ENCODE measurements around the gene SLC13A3. TPM values are rescaled to one million over a fixed set of nuclear protein-coding genes. Genes with fewer than 3 reads are reported as not detected.

SLC13A3 gene
- total RNA-seq, 1 experiment from 2014 or later = not detected

DNA sequence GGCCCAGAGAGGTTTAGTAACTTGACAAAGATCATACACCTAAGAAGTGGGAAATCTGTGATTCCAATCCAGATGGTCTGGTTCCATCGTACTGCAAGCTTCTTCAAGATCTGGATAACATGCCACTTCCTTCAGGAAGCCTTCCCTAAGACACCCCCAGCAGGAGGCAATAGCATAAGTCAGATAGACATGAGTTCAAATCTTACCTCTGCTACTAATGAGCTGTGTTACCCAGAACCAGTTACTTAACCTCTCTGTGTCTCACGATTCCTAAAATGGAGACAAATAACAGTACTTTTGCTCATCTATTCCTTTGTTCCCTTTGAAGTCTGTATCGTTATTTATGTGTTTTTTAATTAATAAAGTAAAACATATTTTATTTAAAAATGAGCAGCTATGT lies 78.5 kb downstream of the SLC13A3 start:
- no peak for DNase-seq
- H3K4me3 Mint-ChIP-seq (ENCODE audit: low read depth, unreplicated experiment) = no peak overlapping the region
- H3K9me3 Mint-ChIP-seq (ENCODE audit: low read depth, unreplicated experiment) = no peaks in the 10 kb centered on the region
- peaks cover 20% of the 10 kb centered on the region for H3K4me1 Mint-ChIP-seq (ENCODE audit: low read depth, unreplicated experiment)
- no peaks in the 10 kb centered on the region for H3K36me3 Mint-ChIP-seq (ENCODE audit: insufficient read depth, unreplicated experiment)
- TF ChIP-seq, protein P1, sequence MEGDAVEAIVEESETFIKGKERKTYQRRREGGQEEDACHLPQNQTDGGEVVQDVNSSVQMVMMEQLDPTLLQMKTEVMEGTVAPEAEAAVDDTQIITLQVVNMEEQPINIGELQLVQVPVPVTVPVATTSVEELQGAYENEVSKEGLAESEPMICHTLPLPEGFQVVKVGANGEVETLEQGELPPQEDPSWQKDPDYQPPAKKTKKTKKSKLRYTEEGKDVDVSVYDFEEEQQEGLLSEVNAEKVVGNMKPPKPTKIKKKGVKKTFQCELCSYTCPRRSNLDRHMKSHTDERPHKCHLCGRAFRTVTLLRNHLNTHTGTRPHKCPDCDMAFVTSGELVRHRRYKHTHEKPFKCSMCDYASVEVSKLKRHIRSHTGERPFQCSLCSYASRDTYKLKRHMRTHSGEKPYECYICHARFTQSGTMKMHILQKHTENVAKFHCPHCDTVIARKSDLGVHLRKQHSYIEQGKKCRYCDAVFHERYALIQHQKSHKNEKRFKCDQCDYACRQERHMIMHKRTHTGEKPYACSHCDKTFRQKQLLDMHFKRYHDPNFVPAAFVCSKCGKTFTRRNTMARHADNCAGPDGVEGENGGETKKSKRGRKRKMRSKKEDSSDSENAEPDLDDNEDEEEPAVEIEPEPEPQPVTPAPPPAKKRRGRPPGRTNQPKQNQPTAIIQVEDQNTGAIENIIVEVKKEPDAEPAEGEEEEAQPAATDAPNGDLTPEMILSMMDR (IDR thresholded peaks at IDR 0.05; ENCODE audit: unreplicated experiment) = no peak
- no TSS peak for BruUV-seq (replicated peaks)
- CTCF ChIA-PET = interaction anchor here (0.8 to 1.8 kb wide), 4 partner anchors 10 to 76 kb away, joined by 3 to 5 read pairs (median 5); no protein-coding TSS in a partner anchor
- intact Hi-C loops (cut with micrococcal nuclease; ENCODE audit: unreplicated experiment) = no loop called here
- no peak overlapping the region for H3K27ac Mint-ChIP-seq (ENCODE audit: unreplicated experiment)
- H3K27me3 Mint-ChIP-seq (ENCODE audit: unreplicated experiment) = peaks cover 13% of the 10 kb centered on the region

DNA sequence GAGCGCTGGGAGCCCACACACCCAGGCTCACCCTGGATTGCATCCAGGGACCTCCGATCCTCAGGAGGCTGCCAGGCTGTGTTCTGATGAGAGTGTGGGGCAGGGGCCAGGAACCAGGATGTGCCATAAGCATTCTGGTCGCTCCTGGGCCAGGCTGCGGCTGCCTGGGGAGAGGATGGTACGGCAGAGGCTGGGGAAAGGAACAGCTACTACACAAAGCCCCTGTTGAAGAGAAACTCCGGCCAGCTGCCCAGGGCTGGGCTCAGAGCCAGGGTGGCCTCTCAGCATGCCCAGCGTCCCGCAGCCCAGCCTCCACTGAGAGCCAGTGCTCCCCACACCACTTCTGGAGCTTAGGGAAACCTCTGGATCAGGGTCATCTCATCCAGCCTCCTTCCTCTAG lies 79.1 kb downstream of the SLC13A3 start:
- intact Hi-C loops (cut with micrococcal nuclease; ENCODE audit: unreplicated experiment) = no loop called here
- H3K9me3 Mint-ChIP-seq (ENCODE audit: low read depth, unreplicated experiment) = no peaks in the 10 kb centered on the region
- CTCF ChIA-PET = interaction anchor here (0.8 to 1.8 kb wide), 3 partner anchors 13 to 77 kb away, joined by 3 to 5 read pairs (median 5); no protein-coding TSS in a partner anchor
- H3K36me3 Mint-ChIP-seq (ENCODE audit: insufficient read depth, unreplicated experiment) = no peaks in the 10 kb centered on the region
- TF ChIP-seq, protein P1 (IDR thresholded peaks at IDR 0.05; ENCODE audit: unreplicated experiment) = no peak
- peaks cover 13% of the 10 kb centered on the region for H3K27me3 Mint-ChIP-seq (ENCODE audit: unreplicated experiment)
- no TSS peak for BruUV-seq (replicated peaks)
- no peak overlapping the region for H3K4me3 Mint-ChIP-seq (ENCODE audit: low read depth, unreplicated experiment)
- DNase-seq = peak; percentile 64
- H3K4me1 Mint-ChIP-seq (ENCODE audit: low read depth, unreplicated experiment) = peaks cover 26% of the 10 kb centered on the region
- H3K27ac Mint-ChIP-seq (ENCODE audit: unreplicated experiment) = no peak overlapping the region

DNA sequence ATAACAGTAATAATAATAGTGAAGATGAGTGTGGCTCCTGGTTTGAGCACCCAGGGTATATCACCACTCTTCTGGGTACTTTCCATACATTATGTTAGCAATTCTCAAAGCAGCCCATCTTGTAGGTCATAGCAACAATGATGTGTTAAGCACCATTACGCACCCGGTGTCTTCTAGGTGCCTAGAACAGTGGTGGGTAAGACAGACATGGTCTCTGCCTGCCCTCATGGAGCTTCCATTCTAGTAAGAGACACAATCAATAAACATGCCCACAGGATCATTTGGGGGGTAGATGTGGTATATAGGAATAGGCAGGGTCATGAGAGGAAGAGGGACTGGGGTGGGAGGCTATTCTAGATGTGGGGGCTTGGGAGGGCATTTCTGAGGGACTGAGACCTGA lies 79.8 kb downstream of the SLC13A3 start:
- H3K4me1 Mint-ChIP-seq (ENCODE audit: low read depth, unreplicated experiment) = peaks cover 26% of the 10 kb centered on the region
- TF ChIP-seq, protein P1 (IDR thresholded peaks at IDR 0.05; ENCODE audit: unreplicated experiment) = no peak
- intact Hi-C loops (cut with micrococcal nuclease; ENCODE audit: unreplicated experiment) = no loop called here
- H3K9me3 Mint-ChIP-seq (ENCODE audit: low read depth, unreplicated experiment) = no peaks in the 10 kb centered on the region
- CTCF ChIA-PET = interaction anchor here (1.3 kb wide), 1 partner anchor 78 kb away, joined by 5 read pairs; no protein-coding TSS in a partner anchor
- no peak for DNase-seq
- no peak overlapping the region for H3K27ac Mint-ChIP-seq (ENCODE audit: unreplicated experiment)
- no peak overlapping the region for H3K4me3 Mint-ChIP-seq (ENCODE audit: low read depth, unreplicated experiment)
- no peaks in the 10 kb centered on the region for H3K36me3 Mint-ChIP-seq (ENCODE audit: insufficient read depth, unreplicated experiment)
- BruUV-seq (replicated peaks) = no TSS peak
- H3K27me3 Mint-ChIP-seq (ENCODE audit: unreplicated experiment) = peaks cover 13% of the 10 kb centered on the region

DNA sequence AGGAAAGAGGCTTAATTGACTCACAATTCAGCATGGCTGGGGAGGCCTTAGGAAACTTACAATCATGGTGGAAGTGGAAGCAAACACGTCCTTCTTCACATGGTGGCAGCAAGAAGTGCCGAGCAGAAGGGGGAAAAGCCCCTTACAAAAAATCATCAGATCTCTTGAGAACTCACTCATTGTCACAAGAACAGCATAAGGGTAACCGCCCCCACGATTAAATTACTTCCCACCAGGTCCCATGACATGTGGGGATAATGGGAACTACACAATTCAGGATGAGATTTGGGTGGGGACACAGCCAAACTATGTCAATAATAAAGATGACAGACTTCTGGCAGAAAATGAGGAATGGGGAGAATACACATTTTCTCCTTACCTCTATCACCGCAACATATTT lies 80.3 kb downstream of the SLC13A3 start:
- BruUV-seq (replicated peaks) = no TSS peak
- Mint-ChIP-seq H3K4me3 (ENCODE audit: low read depth, unreplicated experiment) (no peak overlapping the region), H3K4me1 (ENCODE audit: low read depth, unreplicated experiment) (peaks cover 26% of the 10 kb centered on the region), H3K27ac (ENCODE audit: unreplicated experiment) (no peak overlapping the region), H3K36me3 (ENCODE audit: insufficient read depth, unreplicated experiment) (no peaks in the 10 kb centered on the region), H3K9me3 (ENCODE audit: low read depth, unreplicated experiment) (no peaks in the 10 kb centered on the region), H3K27me3 (ENCODE audit: unreplicated experiment) (peaks cover 13% of the 10 kb centered on the region)
- TF ChIP-seq, protein P1 (IDR thresholded peaks at IDR 0.05; ENCODE audit: unreplicated experiment) = no peak
- no peak for DNase-seq
- intact Hi-C loops (cut with micrococcal nuclease; ENCODE audit: unreplicated experiment) = no loop called here
- CTCF ChIA-PET = no interaction called here
